ENCODE measurements around the gene CECR2. TPM values are rescaled to one million over a fixed set of nuclear protein-coding genes. Genes with fewer than 3 reads are reported as not detected.

The CECR2 gene
- total RNA-seq, 1 experiment from 2014 or later = 4.1 TPM

DNA sequence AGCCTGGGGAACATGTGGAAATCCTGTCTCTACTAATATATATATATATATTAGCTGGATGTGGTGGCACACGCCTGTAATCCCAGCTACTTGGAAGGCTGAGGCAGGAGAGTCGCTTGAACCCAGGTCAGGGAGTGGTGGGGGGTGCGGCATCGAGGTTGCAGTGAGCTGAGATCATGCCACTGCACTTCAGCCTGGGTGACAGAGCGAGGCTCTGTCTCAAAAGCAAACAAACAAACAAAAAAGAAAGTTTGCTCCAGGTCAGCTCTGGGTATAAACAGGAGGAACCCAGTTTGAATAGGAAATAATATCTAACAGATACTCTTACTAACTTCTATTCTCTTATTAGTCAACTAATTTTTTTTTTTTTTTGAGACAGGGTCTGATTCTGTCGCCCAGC lies 34.3 kb upstream of the CECR2 start:
- no TSS peak for BruUV-seq (replicated peaks)
- ChIA-PET CTCF (no interaction called here), POLR2A (ENCODE audit: low non-redundant PET) (no interaction called here)
- Histone ChIP-seq H3K27me3 (replicated peaks; ENCODE audit: insufficient read depth, low read depth, low read length, poor library complexity) (no peaks in the 10 kb centered on the region), H3K36me3 (ENCODE audit: insufficient read depth, low read length, poor library complexity, severe bottlenecking) (no peaks in the 10 kb centered on the region), H3K27ac (ENCODE audit: low read depth, low read length, poor library complexity, severe bottlenecking) (no peak overlapping the region), H3K9me3 (ENCODE audit: low read depth, low read length, poor library complexity, severe bottlenecking) (no peaks in the 10 kb centered on the region), H3K4me1 (ENCODE audit: insufficient read depth, low read length, poor library complexity, severe bottlenecking) (no peaks in the 10 kb centered on the region), H3K4me3 (ENCODE audit: low read depth, low read length, poor library complexity, severe bottlenecking) (no peak overlapping the region)
- no peak for TF ChIP-seq EZH2 (IDR thresholded peaks at IDR 0.05; ENCODE audit: borderline replicate concordance, low read depth, low read length, poor library complexity, severe bottlenecking)
- TF ChIP-seq, protein P1, sequence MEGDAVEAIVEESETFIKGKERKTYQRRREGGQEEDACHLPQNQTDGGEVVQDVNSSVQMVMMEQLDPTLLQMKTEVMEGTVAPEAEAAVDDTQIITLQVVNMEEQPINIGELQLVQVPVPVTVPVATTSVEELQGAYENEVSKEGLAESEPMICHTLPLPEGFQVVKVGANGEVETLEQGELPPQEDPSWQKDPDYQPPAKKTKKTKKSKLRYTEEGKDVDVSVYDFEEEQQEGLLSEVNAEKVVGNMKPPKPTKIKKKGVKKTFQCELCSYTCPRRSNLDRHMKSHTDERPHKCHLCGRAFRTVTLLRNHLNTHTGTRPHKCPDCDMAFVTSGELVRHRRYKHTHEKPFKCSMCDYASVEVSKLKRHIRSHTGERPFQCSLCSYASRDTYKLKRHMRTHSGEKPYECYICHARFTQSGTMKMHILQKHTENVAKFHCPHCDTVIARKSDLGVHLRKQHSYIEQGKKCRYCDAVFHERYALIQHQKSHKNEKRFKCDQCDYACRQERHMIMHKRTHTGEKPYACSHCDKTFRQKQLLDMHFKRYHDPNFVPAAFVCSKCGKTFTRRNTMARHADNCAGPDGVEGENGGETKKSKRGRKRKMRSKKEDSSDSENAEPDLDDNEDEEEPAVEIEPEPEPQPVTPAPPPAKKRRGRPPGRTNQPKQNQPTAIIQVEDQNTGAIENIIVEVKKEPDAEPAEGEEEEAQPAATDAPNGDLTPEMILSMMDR (conservative IDR thresholded peaks at IDR 0.05; ENCODE audit: low read depth, low read length) = no peak
- intact Hi-C loops (cut with micrococcal nuclease; ENCODE audit: unreplicated experiment) = no loop called here
- no peak for DNase-seq (ENCODE audit: low spot score)

DNA sequence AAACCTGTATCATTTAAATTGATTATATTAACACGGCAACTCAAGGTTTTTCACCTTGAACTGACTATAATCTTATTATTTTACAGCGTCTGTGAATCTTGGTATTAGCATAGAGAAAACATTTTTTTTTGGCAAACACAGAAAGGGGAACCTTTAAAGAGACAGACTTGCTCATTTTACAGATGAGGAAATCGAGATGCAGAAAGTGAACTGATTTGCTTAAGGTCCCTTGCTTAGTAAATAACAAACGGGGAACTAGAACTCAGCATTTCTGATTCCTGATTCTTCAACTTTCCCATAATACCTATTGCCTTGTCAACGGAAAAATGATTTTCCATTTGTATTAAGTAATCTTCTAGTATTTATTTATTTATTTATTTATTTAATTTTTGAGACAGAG lies 33.2 kb upstream of the CECR2 start:
- CTCF ChIA-PET = no interaction called here
- TF ChIP-seq, protein P1 (conservative IDR thresholded peaks at IDR 0.05; ENCODE audit: low read depth, low read length) = no peak
- TF ChIP-seq EZH2 (IDR thresholded peaks at IDR 0.05; ENCODE audit: borderline replicate concordance, low read depth, low read length, poor library complexity, severe bottlenecking) = no peak
- no TSS peak for BruUV-seq (replicated peaks)

DNA sequence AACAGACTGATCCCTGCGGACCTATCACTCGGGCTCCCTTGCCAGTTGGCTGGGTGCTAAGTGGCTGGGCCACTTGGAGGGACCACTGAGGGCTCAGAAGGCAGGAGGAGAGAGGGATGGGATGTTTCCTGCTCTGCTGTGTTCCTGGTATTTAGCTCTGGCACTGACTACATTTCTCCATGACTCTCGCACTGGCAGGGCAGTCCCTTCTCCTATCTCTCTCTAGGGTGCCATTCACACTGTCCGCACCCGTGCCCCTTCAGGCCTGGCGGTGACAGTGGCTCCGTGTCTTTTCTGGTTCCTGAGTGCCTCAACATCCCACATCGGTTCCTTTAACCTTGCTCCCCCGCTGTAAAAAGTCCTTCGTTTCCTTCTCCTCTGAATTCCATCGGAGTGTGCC lies 31.6 kb upstream of the CECR2 start:
- intact Hi-C loops (cut with micrococcal nuclease; ENCODE audit: unreplicated experiment) = no loop called here
- no peak for DNase-seq (ENCODE audit: low spot score)
- Histone ChIP-seq H3K27ac (ENCODE audit: low read depth, low read length, poor library complexity, severe bottlenecking) (no peak overlapping the region), H3K9me3 (ENCODE audit: low read depth, low read length, poor library complexity, severe bottlenecking) (no peaks in the 10 kb centered on the region), H3K36me3 (ENCODE audit: insufficient read depth, low read length, poor library complexity, severe bottlenecking) (no peaks in the 10 kb centered on the region), H3K27me3 (replicated peaks; ENCODE audit: insufficient read depth, low read depth, low read length, poor library complexity) (no peaks in the 10 kb centered on the region), H3K4me3 (ENCODE audit: low read depth, low read length, poor library complexity, severe bottlenecking) (no peak overlapping the region), H3K4me1 (ENCODE audit: insufficient read depth, low read length, poor library complexity, severe bottlenecking) (no peaks in the 10 kb centered on the region)
- TF ChIP-seq EZH2 (IDR thresholded peaks at IDR 0.05; ENCODE audit: borderline replicate concordance, low read depth, low read length, poor library complexity, severe bottlenecking) = no peak
- TF ChIP-seq, protein P1 (conservative IDR thresholded peaks at IDR 0.05; ENCODE audit: low read depth, low read length) = no peak
- no TSS peak for BruUV-seq (replicated peaks)
- ChIA-PET POLR2A (ENCODE audit: low non-redundant PET) (no interaction called here), CTCF (no interaction called here)

More for the DNA sequence above, 33.2 kb upstream of the CECR2 start:
- no peak overlapping the region for H3K27ac ChIP-seq (ENCODE audit: low read depth, low read length, poor library complexity, severe bottlenecking)
- intact Hi-C loops (cut with micrococcal nuclease; ENCODE audit: unreplicated experiment) = no loop called here
- H3K36me3 ChIP-seq (ENCODE audit: insufficient read depth, low read length, poor library complexity, severe bottlenecking) = no peaks in the 10 kb centered on the region
- POLR2A ChIA-PET (ENCODE audit: low non-redundant PET) = interaction anchor here (0.6 kb wide), 1 partner anchor 8 kb away, joined by 3 read pairs; no protein-coding TSS in a partner anchor
- H3K4me3 ChIP-seq (ENCODE audit: low read depth, low read length, poor library complexity, severe bottlenecking) = no peak overlapping the region
- H3K9me3 ChIP-seq (ENCODE audit: low read depth, low read length, poor library complexity, severe bottlenecking) = no peaks in the 10 kb centered on the region
- H3K4me1 ChIP-seq (ENCODE audit: insufficient read depth, low read length, poor library complexity, severe bottlenecking) = no peaks in the 10 kb centered on the region
- DNase-seq (ENCODE audit: low spot score) = no peak
- H3K27me3 ChIP-seq (replicated peaks; ENCODE audit: insufficient read depth, low read depth, low read length, poor library complexity) = no peaks in the 10 kb centered on the region

Data from A673 (cell line).